AG04449 (cell line): ENCODE measurements around the gene MAML2.

Experiments used
- CTCF ChIA-PET: fragments of 350-600 bp; formaldehyde crosslinking; extraction: SDS; loops from one replicate; lab custom pipeline; 2021; ENCODE audit warnings: antibody characterized with exemption; lab: Yijun Ruan, JAX
- POLR2A ChIA-PET: fragments of 400-600, 350-600 bp; formaldehyde crosslinking; extraction: SDS; loops from one replicate; lab custom pipeline; 2020; ENCODE audit warnings: antibody characterized with exemption, inconsistent platforms; lab: Yijun Ruan, JAX
- DNase-seq: peaks from one replicate; pipeline ENCODE4 v3.0.0-alpha.2; 2010; ENCODE audit warnings: low read depth, low spot score
- H3K4me3 ChIP-seq: 2 replicates; pipeline ENCODE4 v1.5.1; 2011; ENCODE audit warnings: low read depth, mild to moderate bottlenecking, control low read depth, low read length
- CTCF ChIP-seq: IDR thresholded peaks from one replicate; pipeline ENCODE4 v1.5.1; 2011; ENCODE audit warnings: mild to moderate bottlenecking, moderate library complexity, low read length, control low read depth, inconsistent platforms; ENCODE audit not compliant: insufficient read depth; ENCODE audit errors: missing control alignments

MAML2 gene

GRCh38 chr11:96294289-96294688 lies 48.7 kb downstream of the MAML2 start:
- no peak overlapping the region for H3K4me3 ChIP-seq
- TF ChIP-seq CTCF: no peak
- CTCF ChIA-PET: interaction anchor here (1.1 to 2.3 kb wide), 3 partner anchors 9 to 48 kb away, joined by 3 to 8 read pairs (median 3); partner anchors contain the start of gene MAML2
- no peak for DNase-seq
- POLR2A ChIA-PET: no interaction called here

- DNase-seq: no peak
- CTCF ChIA-PET: interaction anchor here (1.1 to 2.3 kb wide), 2 partner anchors 47 to 49 kb away, joined by 3 to 8 read pairs; partner anchors contain the start of gene MAML2
- POLR2A ChIA-PET: no interaction called here
- H3K4me3 ChIP-seq: no peak overlapping the region
- TF ChIP-seq CTCF: no peak
Observed at GRCh38 chr11:96293598-96294021, 49.4 kb downstream of the MAML2 start.

GRCh38 chr11:96293109-96293508 lies 49.9 kb downstream of the MAML2 start:
- H3K4me3 ChIP-seq: no peak overlapping the region
- TF ChIP-seq CTCF: no peak
- DNase-seq: no peak
- CTCF ChIA-PET: interaction anchor here (1.1 kb wide), 1 partner anchor 47 kb away, joined by 3 read pairs; no protein-coding TSS in a partner anchor
- POLR2A ChIA-PET: no interaction called here

- CTCF ChIA-PET: no interaction called here
Observed at GRCh38 chr11:96292291-96293010, 50.5 kb downstream of the MAML2 start.

GRCh38 chr11:96290631-96291030 lies 52.4 kb downstream of the MAML2 start:
- no peak for TF ChIP-seq CTCF
- POLR2A ChIA-PET: no interaction called here
- H3K4me3 ChIP-seq: no peak overlapping the region
- CTCF ChIA-PET: no interaction called here
- DNase-seq: no peak

More at GRCh38 chr11:96292291-96293010, 50.5 kb downstream of the MAML2 start:
- POLR2A ChIA-PET: no interaction called here
- H3K4me3 ChIP-seq: no peak overlapping the region
- TF ChIP-seq CTCF: no peak
- no peak for DNase-seq

GRCh38 chr11:96290031-96290430 lies 53.0 kb downstream of the MAML2 start:
- POLR2A ChIA-PET: no interaction called here
- DNase-seq: no peak
- no peak overlapping the region for H3K4me3 ChIP-seq
- TF ChIP-seq CTCF: no peak
- CTCF ChIA-PET: no interaction called here
